Adrenal gland (tissue), 5 donors: ENCODE data around the gene FLNC.

Experiments
- CTCF ChIP-seq, 6 experiments: fragments of 450-650 bp in 4 of 6; fragments of 200-600 bp in 2 of 6; sonication (generic) in 1 of 6; IDR thresholded peaks; 1 replicate in 5 of 6; 2 replicates in 1 of 6; pipeline versions ENCODE4 v1.5.1 to v1.8.0; 2016 to 2021; ENCODE audit warnings: antibody characterized with exemption in 6 of 6, mild to moderate bottlenecking in 2 of 6, moderate library complexity in 1 of 6
- POLR2A ChIP-seq, 2 donors: fragments of 450-650 bp; IDR thresholded peaks; one replicate each; pipeline ENCODE4 v1.6.1; 2017; ENCODE audit warnings: antibody characterized with exemption in 2 of 2, mild to moderate bottlenecking in 2 of 2, moderate library complexity in 1 of 2
- donor health status: DM: no; HTN: no; CAD: no.

- TF ChIP-seq CTCF (IDR thresholded peaks at IDR 0.05) (no peak), POLR2A (IDR thresholded peaks at IDR 0.05) (no peak)
These were observed 62.5 kb downstream of the FLNC start for GRCh38 chr7:128892521-128893250.
